Testis (tissue), 3 donors: ENCODE results near the gene CDK16. TPM values are rescaled to one million over a fixed set of nuclear protein-coding genes. Genes with fewer than 3 reads are reported as not detected.

Experiments
- DNase-seq: peaks from one replicate; pipeline ENCODE4 v3.0.0-alpha.2; 2019
- H3K27ac ChIP-seq, 2 donors: fragments of 200-600 bp; sonication (generic); one replicate each; pipeline ENCODE4 v1.5.1; 2019
- H3K27me3 ChIP-seq: fragments of 200-600 bp; sonication (generic); one replicate; pipeline ENCODE4 v1.5.1; 2019
- H3K36me3 ChIP-seq: fragments of 200-600 bp; sonication (generic); one replicate; pipeline ENCODE4 v1.5.1; 2017; ENCODE audit warnings: low read depth; ENCODE audit errors: missing control alignments
- H3K4me1 ChIP-seq: fragments of 200-600 bp; sonication (generic); one replicate; pipeline ENCODE4 v1.5.1; 2019
- H3K4me3 ChIP-seq, 2 donors: fragments of 200-600 bp; sonication (generic); one replicate each; pipeline ENCODE4 v1.5.1; 2017 to 2019
- H3K9me3 ChIP-seq: fragments of 200-600 bp; sonication (generic); one replicate; pipeline ENCODE4 v1.5.1; 2017
- CTCF ChIP-seq, 3 experiments: fragments of 450-650 bp in 2 of 3; fragments of 200-600 bp in 1 of 3; sonication (generic) in 1 of 3; IDR thresholded peaks; one replicate each; pipeline ENCODE4 v1.5.1; 2016 to 2019; ENCODE audit warnings: antibody characterized with exemption in 3 of 3, mild to moderate bottlenecking in 2 of 3, moderate library complexity in 1 of 3
- POLR2A ChIP-seq: fragments of 450-650 bp; IDR thresholded peaks from one replicate; pipeline ENCODE4 v1.6.1; 2017; ENCODE audit warnings: antibody characterized with exemption, mild to moderate bottlenecking, moderate library complexity
- WGBS, 2 donors: methylation state at CpG; one replicate each; pipeline ENCODE4 v1.1.5; 2018; 5-methylcytosine and 5-hydroxymethylcytosine counted together
- intact Hi-C: fragments of 100-400 bp; cut with DNase I; formaldehyde crosslinking; loops from one replicate; pipeline ENCODE4 v1.15.1; 2023; ENCODE audit warnings: low total_unique reads
- polyA plus RNA-seq: library from polyadenylated mRNA; stranded (reverse); fragments of 350-450 nt; fragmentation: Illumina TruSeq; extraction: RNeasy Lipid Tissue Mini Kit (QIAGEN cat#74804); gene quantifications from one replicate; pipeline ENCODE4 v1.2.3, GENCODE V29; 2014; ENCODE audit warnings: low read depth, low replicate concordance; ENCODE audit not compliant: insufficient read depth
- total RNA-seq, 2 donors: library from RNA; depleted of rRNA; stranded (reverse); fragments of >200 nt; gene quantifications; one replicate each; pipeline ENCODE4 v1.2.3, GENCODE V29; 2016

The CDK16 gene
- total and polyA plus RNA-seq, 3 donors from 2014 or later: 122 to 245 (median 195) TPM

- TF ChIP-seq CTCF (IDR thresholded peaks at IDR 0.05) (no peak), POLR2A (no peak)
- Histone ChIP-seq H3K9me3 (no peaks in the 10 kb centered on the region), H3K4me1 (peaks cover 6% of the 10 kb centered on the region), H3K27me3 (no peaks in the 10 kb centered on the region), H3K36me3 (no peaks in the 10 kb centered on the region), H3K27ac (no peak overlapping the region), H3K4me3 (no peak overlapping the region)
- no peak for DNase-seq
- 66 to 76% methylated on average over 4 to 8 of the region's 12 CpGs for WGBS, 2 donors
- intact Hi-C loops: no loop called here
Measured at GRCh38 chrX:47215291-47215900, 3.1 kb upstream of the CDK16 start.

GRCh38 chrX:47216393-47216925 lies 2.0 kb upstream of the CDK16 start:
- intact Hi-C loops: no loop called here
- no peak overlapping the region for H3K4me3 ChIP-seq
- TF ChIP-seq CTCF (IDR thresholded peaks at IDR 0.05): no peak
- no peak for TF ChIP-seq POLR2A
- H3K27ac ChIP-seq: peak overlapping the region; percentile 81 to 86
- H3K4me1 ChIP-seq: peaks cover 6% of the 10 kb centered on the region
- H3K36me3 ChIP-seq: no peaks in the 10 kb centered on the region
- no peaks in the 10 kb centered on the region for H3K27me3 ChIP-seq
- DNase-seq: no peak
- 66 to 78% methylated on average over 8 of the region's 8 CpGs for WGBS, 2 donors
- no peaks in the 10 kb centered on the region for H3K9me3 ChIP-seq

GRCh38 chrX:47217121-47217851 lies 1.2 kb upstream of the CDK16 start:
- WGBS, 2 donors: 4 to 6% methylated on average over 20 to 22 of the region's 22 CpGs
- H3K27me3 ChIP-seq: no peaks in the 10 kb centered on the region
- intact Hi-C loops: no loop called here
- DNase-seq: no peak
- peaks cover 6% of the 10 kb centered on the region for H3K4me1 ChIP-seq
- no peaks in the 10 kb centered on the region for H3K9me3 ChIP-seq
- no peaks in the 10 kb centered on the region for H3K36me3 ChIP-seq
- peak overlapping the region; percentile 81 to 86 for H3K27ac ChIP-seq
- TF ChIP-seq POLR2A: no peak
- TF ChIP-seq CTCF (IDR thresholded peaks at IDR 0.05): no peak
- peak overlapping the region; percentile 9 to 69 for H3K4me3 ChIP-seq

- Histone ChIP-seq H3K27ac (peak overlapping the region; percentile 91 to 95), H3K9me3 (no peaks in the 10 kb centered on the region), H3K4me3 (peak overlapping the region; percentile 69 to 77), H3K36me3 (no peaks in the 10 kb centered on the region), H3K27me3 (no peaks in the 10 kb centered on the region), H3K4me1 (peaks cover 6% of the 10 kb centered on the region)
- WGBS, 2 donors: 0% methylated on average over 13 to 30 of the region's 31 CpGs
- intact Hi-C loops: no loop called here
- no peak for TF ChIP-seq CTCF (IDR thresholded peaks at IDR 0.05)
- TF ChIP-seq POLR2A: no peak
- peak; percentile 97 for DNase-seq
Measured at GRCh38 chrX:47217852-47218279, 615 bp upstream of the CDK16 start.
